ENCODE measurements around the gene PID1. TPM values are rescaled to one million over a fixed set of nuclear protein-coding genes. Genes with fewer than 3 reads are reported as not detected.

PID1 gene
- total RNA-seq, 1 donor from 2014 or later = not detected

GRCh38 chr2:229230256-229230655, 40.8 kb downstream of the PID1 start:
- DNase-seq = no peak
- Mint-ChIP-seq H3K4me1 (no peaks in the 10 kb centered on the region), H3K27ac (no peak overlapping the region), H3K9me3 (no peaks in the 10 kb centered on the region), H3K36me3 (ENCODE audit: low read depth) (no peaks in the 10 kb centered on the region), H3K4me3 (no peak overlapping the region), H3K27me3 (no peaks in the 10 kb centered on the region)
- no peak for ATAC-seq (ENCODE audit: low read depth)
- CTCF ChIA-PET = no interaction called here
- POLR2A ChIA-PET = no interaction called here
- no peak for TF ChIP-seq CTCF (IDR thresholded peaks at IDR 0.05)
- intact Hi-C loops (cut with micrococcal nuclease) = no loop called here

- no peaks in the 10 kb centered on the region for H3K36me3 Mint-ChIP-seq (ENCODE audit: low read depth)
- ATAC-seq (ENCODE audit: low read depth) = no peak
Observed at GRCh38 chr2:229226382-229226781, 44.7 kb downstream of the PID1 start.

DNA sequence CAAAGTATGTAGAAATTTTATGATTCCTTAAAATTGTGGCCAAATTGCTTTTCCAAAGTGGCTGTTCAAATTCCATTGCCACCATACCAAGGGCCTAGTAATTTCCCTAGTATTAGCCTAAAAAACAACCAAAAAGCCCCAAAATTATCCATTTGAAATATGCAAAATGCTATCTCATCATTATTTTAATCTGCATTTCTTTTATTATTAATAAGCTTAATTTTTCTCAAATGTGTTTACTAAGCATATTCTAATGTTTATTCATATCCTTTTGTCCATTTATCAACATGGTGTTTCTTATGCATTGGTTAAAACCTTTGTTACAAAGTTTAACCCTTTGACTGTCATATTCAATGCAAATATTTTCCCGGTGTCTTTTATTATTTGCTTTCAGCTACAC, 48.0 kb downstream of the PID1 start:
- ATAC-seq (ENCODE audit: low read depth) (no peak), DNase-seq (no peak)
- TF ChIP-seq CTCF (IDR thresholded peaks at IDR 0.05) = no peak
- H3K4me1 Mint-ChIP-seq = no peaks in the 10 kb centered on the region
- H3K27me3 Mint-ChIP-seq = no peaks in the 10 kb centered on the region
- peaks cover 2% of the 10 kb centered on the region for H3K9me3 Mint-ChIP-seq
- no peaks in the 10 kb centered on the region for H3K36me3 Mint-ChIP-seq (ENCODE audit: low read depth)
- intact Hi-C loops (cut with micrococcal nuclease) = no loop called here
- H3K27ac Mint-ChIP-seq = no peak overlapping the region
- CTCF ChIA-PET = no interaction called here
- H3K4me3 Mint-ChIP-seq = no peak overlapping the region
- POLR2A ChIA-PET = no interaction called here

More at GRCh38 chr2:229226382-229226781, 44.7 kb downstream of the PID1 start:
- Mint-ChIP-seq H3K27me3 (no peaks in the 10 kb centered on the region), H3K27ac (no peak overlapping the region), H3K4me1 (no peaks in the 10 kb centered on the region), H3K4me3 (no peak overlapping the region), H3K9me3 (no peaks in the 10 kb centered on the region)
- no peak for TF ChIP-seq CTCF (IDR thresholded peaks at IDR 0.05)
- CTCF ChIA-PET = no interaction called here
- no peak for DNase-seq
- POLR2A ChIA-PET = no interaction called here
- intact Hi-C loops (cut with micrococcal nuclease) = no loop called here

GRCh38 chr2:229221641-229222040, 49.4 kb downstream of the PID1 start:
- Mint-ChIP-seq H3K4me1 (no peaks in the 10 kb centered on the region), H3K4me3 (no peak overlapping the region), H3K27me3 (no peaks in the 10 kb centered on the region), H3K27ac (no peak overlapping the region), H3K9me3 (peaks cover 2% of the 10 kb centered on the region), H3K36me3 (ENCODE audit: low read depth) (no peaks in the 10 kb centered on the region)
- DNase-seq (no peak), ATAC-seq (ENCODE audit: low read depth) (no peak)
- CTCF ChIA-PET = no interaction called here
- intact Hi-C loops (cut with micrococcal nuclease) = no loop called here
- TF ChIP-seq CTCF (IDR thresholded peaks at IDR 0.05) = no peak
- POLR2A ChIA-PET = no interaction called here

DNA sequence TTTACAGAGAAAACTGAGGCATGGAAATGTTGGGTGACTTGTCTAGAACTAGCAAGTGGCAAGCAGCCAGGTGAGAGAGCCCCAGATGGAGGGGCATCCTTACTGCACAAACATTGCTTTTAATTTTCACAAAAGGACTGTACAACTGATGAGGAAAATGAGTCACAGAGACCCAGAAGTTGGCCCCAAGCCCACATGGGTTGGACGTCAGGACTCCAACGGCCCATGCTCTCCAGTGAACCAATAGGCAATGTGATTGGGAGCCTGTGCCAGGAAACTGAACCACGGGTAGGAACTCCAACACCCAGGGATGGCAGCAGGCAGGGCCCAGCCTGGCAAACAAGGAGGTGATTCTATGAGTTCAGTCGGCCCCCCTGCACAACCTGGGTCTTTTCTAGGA, 50.8 kb downstream of the PID1 start:
- ChIA-PET POLR2A (no interaction called here), CTCF (no interaction called here)
- no peak for DNase-seq
- H3K27me3 Mint-ChIP-seq = no peaks in the 10 kb centered on the region
- H3K27ac Mint-ChIP-seq = no peak overlapping the region
- no peaks in the 10 kb centered on the region for H3K4me1 Mint-ChIP-seq
- H3K36me3 Mint-ChIP-seq (ENCODE audit: low read depth) = no peaks in the 10 kb centered on the region
- peaks cover 2% of the 10 kb centered on the region for H3K9me3 Mint-ChIP-seq
- TF ChIP-seq CTCF (IDR thresholded peaks at IDR 0.05) = no peak
- ATAC-seq (ENCODE audit: low read depth) = no peak
- intact Hi-C loops (cut with micrococcal nuclease) = no loop called here
- no peak overlapping the region for H3K4me3 Mint-ChIP-seq

Measured in activated B cell treated with CpG ODN at 0.5 μM for 24 hours (primary cell).